ENCODE measurements around the gene SCAMP4.

SCAMP4 gene

GRCh38 chr19:1955171-1956121 is 50.2 kb downstream of the SCAMP4 start (continued):
- TF ChIP-seq KLF1 (tag by site-specific recombination; IDR thresholded peaks at IDR 0.05) (peak; percentile 100), ZNF610 (tag by site-specific recombination; IDR thresholded peaks at IDR 0.05; ENCODE audit: borderline replicate concordance) (no peak), ZNF169 (tag by site-specific recombination; IDR thresholded peaks at IDR 0.05) (no peak), GLIS2 (tag by site-specific recombination; IDR thresholded peaks at IDR 0.05) (0 out of 2 replicates have a peak, but pooled peaks have one; percentile 8), ZNF791 (tag by site-specific recombination; IDR thresholded peaks at IDR 0.05) (no peak), CTCF (tag by site-specific recombination; IDR thresholded peaks at IDR 0.05) (no peak), ZNF510 (tag by site-specific recombination; IDR thresholded peaks at IDR 0.05; ENCODE audit: insufficient replicate concordance) (no peak), ZNF623 (tag by site-specific recombination; IDR thresholded peaks at IDR 0.05) (no peak), HIC1 (tag by site-specific recombination; IDR thresholded peaks at IDR 0.05) (0 out of 2 replicates have a peak, but pooled peaks have one; percentile 9), IKZF3 (tag by site-specific recombination; IDR thresholded peaks at IDR 0.05) (no peak), ZBTB7A (tag by site-specific recombination; IDR thresholded peaks at IDR 0.05; ENCODE audit: low read depth) (no peak), SP7 (tag by site-specific recombination; IDR thresholded peaks at IDR 0.05) (0 out of 2 replicates have a peak, but pooled peaks have one; percentile 27), ATF2 (tag by site-specific recombination; IDR thresholded peaks at IDR 0.05; ENCODE audit: low read depth) (no peak), MYNN (tag by site-specific recombination; IDR thresholded peaks at IDR 0.05; ENCODE audit: borderline replicate concordance) (no peak), ZNF596 (tag by site-specific recombination; IDR thresholded peaks at IDR 0.05) (no peak), SP3 (tag by site-specific recombination; IDR thresholded peaks at IDR 0.05) (no peak), RBAK (tag by site-specific recombination; IDR thresholded peaks at IDR 0.05) (no peak), ZNF707 (tag by site-specific recombination; IDR thresholded peaks at IDR 0.05) (no peak), ZNF843 (tag by site-specific recombination; IDR thresholded peaks at IDR 0.05) (no peak), AEBP2 (tag by site-specific recombination; IDR thresholded peaks at IDR 0.05; ENCODE audit: borderline replicate concordance) (no peak), ZNF501 (tag by site-specific recombination; IDR thresholded peaks at IDR 0.05) (no peak), YY1 (tag by site-specific recombination; IDR thresholded peaks at IDR 0.05) (no peak), ZNF426 (tag by site-specific recombination; IDR thresholded peaks at IDR 0.05) (no peak), ZNF148 (tag by site-specific recombination; IDR thresholded peaks at IDR 0.05; ENCODE audit: borderline replicate concordance) (no peak), ZSCAN16 (tag by site-specific recombination; IDR thresholded peaks at IDR 0.05) (no peak), REST (tag by site-specific recombination; IDR thresholded peaks at IDR 0.05) (no peak)

Measured in HEK293 (cell line).